NOMO-1 (cell line): Measurements from ENCODE around the gene S1PR3.

Source experiments
- DNase-seq, 2 experiments: peaks; one replicate each; lab custom pipeline; 2025; ENCODE audit not compliant: unreplicated experiment in 2 of 2; lab: John Stamatoyannopoulos, UW

The S1PR3 gene

DNA sequence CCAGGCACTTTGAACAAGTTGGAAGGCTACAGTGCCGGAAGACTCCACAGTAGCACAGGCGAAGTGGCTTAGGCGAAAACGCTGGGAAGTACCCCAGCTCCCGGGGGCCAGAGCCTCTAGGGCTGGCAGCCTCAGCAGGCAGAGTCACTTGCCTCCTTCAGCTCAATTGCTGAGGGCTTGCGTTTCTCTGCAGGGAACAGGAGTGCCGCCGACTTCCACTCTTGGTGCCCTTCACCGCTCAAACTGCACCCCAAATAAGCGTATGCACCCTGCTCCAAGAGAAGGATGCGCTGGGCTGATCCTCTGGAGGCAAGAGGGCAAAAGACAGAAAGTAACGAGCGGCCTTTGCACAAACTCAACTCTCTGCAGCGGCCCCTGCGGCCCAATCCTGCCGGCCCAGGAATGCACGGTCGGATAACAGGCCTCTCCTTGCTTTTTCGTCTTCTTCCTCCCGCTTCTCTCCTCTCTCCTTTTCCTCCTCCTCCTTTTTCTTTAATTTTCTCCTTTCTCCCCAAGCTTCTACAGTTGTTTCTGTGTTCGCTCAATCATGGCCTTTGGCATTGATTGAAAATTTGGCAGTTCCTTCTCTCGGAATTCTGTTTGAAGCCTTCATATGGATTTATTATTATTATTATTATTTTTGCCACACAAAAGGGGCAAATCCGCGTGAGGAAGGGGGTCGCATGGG is 1.1 kb upstream of the S1PR3 start:
- no peak for DNase-seq

GRCh38 chr9:88990729-88991065 is 571 bp upstream of the S1PR3 start:
- DNase-seq: no peak

- DNase-seq: no peak
These were observed 1.3 kb downstream of the S1PR3 start for GRCh38 chr9:88992556-88992955.

DNA sequence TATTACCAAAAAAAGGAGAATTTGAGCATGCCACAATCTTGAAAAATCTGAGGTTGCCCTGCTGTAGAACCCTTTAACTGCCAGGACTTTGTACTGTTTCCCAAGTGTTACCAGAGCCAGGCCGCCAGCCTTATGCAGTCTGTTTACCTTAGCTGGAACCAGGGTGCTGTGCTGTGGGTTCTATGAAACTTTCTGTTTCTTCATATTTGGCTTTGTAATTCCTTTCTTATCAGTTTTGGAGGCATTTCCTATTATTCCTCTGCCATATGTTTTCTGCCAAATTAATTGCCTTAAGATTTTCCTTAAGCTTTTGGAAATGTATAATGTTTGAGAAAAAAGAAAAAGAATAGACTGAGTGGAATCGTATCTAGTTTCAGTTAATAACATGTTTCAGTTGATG is 2.1 kb downstream of the S1PR3 start:
- no peak for DNase-seq

DNA sequence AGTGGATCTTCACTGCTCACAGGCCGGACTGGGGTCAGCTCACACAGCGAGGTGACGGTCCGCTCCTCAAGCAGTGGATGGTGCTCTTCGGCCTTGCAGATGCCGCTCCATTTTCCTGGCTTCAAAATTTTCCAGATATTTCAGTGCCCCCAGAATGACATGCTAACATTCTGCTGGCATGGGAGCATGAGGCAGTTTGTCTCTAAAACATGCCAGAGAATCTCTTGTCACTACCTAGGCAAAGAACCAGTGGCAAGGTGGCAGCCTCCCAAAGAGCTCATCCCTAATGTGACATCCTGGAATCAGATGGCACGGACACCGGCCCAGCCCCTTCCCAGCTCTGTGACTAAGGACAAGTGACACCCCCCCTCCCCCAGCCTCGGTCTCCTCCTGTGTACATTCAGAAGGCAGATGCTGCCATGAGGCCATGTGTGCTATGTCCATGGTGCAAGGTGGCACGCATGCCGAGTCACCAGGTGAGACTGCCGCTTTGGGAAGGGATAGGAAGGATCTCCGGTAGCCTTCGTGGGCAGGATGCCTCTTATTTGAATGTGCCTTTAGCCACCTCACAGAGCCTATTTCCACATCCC is 2.7 kb downstream of the S1PR3 start:
- DNase-seq: no peak

DNA sequence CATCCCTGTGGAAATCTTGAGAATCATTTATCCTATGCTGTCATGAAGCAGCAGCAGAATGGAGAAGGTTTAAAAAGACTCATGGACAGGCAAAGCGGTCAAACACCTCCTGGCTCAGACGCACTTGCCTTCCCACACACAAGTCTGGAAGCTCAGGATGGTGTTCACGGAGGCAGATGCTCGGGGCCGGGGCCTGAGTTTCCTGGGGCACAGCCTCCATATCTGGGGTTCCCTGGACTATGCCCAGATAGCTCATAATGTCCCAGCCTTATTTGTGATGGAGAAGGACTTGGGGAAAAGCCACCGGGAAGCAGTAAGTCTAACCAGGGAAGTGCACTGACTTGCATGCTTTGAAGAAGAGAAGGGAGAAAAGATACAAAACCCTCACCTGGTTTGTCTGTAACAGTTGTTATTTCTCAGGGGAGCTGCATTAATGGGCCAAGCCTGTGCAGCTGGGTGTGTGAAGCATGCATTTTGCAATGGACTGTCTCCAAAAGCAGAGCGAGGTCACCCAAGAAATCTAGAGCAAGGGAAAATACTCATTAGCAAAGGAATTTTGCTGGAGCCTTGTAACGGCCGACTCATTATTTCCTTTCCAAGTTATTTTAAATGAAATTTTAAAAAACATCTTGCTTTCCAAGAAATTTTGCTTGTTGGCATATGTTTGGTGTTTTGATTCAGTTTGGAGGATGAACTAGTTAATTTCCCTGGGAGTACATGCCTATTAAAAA is 3.4 kb downstream of the S1PR3 start:
- no peak for DNase-seq

DNA sequence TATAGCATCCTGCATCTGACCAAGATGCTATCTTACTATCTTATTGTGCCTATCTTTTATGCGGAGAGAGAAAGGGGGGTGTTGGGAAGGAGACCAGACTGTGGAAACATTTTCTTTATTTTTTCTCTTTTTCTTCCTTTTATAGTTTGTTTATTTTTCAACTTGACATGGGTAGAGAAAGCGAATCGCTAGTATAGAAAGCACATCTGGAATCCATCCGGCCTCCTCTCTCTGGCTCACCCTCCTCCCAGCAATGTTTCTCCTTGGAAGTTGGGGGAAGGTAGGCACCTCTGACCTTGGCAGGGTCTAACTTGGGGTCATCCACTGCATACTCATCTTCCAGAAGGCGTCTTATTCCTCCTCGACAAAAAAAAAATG is 3.9 kb downstream of the S1PR3 start:
- DNase-seq: no peak

DNA sequence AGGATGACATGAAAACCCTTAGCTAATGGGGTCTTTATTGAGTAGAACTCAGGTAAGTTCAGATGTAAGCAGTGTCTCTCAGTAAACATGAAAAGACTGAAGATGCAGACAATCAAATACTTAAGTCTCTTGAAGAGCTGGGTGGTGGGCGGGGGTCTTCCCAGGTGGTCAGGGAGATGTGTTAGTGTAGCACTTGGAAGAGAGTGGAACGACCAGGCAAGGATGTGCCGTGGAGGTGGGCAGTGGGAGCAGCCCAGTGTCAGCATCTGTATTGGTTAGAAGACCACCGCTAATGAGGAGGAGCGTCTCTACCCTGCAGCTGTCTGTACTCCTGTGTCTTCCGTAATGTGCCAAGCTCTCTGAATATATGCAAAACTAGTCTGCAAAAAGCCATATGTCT is 4.4 kb downstream of the S1PR3 start:
- no peak for DNase-seq

DNA sequence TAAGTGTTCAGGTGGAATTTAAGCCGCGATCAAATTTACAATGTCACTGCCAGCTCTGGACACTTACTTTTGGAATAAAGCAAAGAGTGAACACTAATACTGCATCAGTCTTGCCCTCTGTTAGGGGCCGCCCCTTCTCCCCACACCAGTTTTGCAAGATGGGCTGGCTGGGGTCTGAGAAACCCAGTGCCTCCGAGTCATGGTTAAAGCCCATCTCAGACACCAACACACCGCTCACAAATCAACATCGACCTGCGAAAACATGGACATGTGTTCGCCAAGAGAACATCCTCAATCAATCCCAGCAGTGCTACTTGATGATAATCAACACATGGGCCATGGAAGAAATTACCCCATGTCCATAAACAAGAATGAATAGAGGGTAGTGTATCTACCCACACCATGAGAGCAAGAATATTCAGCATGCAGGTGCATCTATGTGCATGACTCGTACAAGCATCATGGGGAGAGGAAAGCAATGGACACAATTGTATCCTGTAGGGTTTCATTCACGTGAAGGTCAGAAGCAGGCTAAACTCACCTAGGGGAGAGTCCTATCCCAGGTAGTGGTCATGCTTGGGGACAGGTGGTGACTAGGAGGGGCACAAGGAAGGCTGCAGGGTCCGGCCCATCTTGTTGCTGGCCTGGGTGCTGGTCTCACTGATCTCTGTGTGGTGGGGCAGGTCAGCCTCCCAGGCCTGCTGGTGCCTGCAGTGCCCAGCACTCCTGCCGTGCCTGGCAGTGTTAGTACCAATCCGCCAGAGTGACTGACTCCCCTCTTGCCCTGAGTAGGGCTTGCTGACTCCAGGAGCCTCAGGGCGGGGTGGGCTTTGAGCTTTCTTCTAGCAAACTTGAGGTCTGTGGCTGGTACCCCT is 5.0 kb downstream of the S1PR3 start:
- no peak for DNase-seq

DNA sequence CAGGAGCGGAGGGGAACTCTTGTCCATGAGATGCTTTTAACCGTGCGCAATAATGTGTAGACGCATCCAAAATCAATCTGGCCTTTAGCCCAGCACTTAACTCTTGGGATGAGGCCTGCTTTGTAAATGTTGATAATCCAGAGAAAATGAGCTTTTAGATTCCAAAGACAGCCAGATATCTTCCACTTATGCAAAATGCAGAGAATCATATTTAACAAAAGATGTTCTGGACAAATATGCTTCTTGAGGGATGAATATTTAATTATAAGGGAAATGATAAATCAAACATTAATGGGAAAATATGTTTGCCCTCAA is 5.6 kb downstream of the S1PR3 start:
- no peak for DNase-seq

DNA sequence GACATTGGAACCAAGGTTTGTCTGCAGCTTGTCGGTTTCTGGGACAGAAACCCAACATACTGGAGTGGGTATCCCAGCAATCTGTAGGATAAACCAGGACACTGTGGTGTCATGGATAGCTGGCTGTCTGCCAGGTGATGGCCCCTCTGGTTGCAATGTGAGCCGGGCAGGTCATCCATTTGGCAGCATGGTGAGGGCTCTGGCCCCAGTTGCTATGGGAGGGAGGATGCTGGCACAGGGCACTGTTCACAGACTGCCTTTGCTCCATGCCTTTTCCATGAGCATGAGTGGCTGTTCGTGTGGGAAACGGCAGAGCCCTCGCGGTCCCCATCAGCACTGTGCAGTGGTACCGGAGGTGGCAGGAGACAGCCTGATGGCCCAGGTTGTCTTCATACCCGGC is 6.4 kb downstream of the S1PR3 start:
- DNase-seq: no peak

DNA sequence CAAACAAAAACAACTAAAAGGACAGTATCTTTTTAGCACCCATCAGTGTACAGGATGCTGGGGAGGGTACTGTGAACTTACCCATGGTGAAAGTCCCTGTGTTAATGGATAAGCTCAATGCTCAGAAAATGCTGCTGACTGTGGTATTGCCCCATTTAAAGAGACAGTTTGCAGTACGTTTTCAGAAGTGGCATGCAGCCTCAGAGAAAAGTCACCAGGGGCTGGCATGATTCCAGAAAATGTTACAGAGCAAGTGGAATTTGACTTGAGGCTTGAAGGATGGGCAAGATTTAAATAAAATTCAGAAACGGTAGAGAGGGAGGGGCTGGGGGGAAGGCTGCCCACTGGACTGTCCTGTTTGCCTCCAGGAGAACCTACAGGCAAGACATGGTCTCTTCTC is 7.2 kb downstream of the S1PR3 start:
- DNase-seq: no peak

DNA sequence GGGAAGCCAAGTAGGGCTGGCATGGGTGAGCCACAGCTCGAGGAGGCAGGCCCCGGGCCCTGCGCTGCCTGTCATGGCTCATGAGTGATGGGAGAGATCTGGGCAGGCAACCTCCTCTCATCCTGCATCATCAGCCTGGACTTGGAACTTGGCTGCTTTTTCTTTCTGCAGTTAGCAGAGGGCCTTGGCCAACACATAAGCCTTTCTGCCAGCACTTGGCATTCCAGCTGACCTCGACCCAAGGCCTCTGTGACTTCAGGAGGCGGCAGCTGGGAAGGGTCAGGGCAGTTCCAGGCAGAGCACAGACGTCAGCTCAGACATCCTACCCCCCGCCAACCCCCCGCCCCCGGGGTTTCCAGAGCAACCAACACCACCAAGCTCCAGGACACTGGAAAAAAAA is 7.6 kb downstream of the S1PR3 start:
- no peak for DNase-seq

DNA sequence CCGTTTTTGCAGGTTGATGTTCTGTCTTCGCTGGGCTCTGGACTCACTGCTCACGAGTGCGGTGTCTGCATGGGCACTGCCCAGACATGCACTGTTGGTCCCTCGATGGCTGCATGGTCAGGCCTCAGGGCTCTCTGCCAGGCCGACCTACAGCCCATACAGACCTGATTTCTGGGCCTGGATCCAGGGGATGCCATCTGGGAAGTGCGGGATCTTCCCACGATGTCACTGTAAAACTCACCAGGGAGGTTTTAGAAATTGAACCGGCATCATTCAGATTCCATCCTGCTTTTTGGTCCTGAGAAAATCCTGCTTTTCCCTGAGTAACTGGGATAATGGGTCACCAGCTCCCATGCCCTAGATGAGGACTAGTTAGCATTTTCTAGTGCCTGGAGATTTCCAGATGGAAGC is 9.1 kb downstream of the S1PR3 start:
- DNase-seq: no peak

DNA sequence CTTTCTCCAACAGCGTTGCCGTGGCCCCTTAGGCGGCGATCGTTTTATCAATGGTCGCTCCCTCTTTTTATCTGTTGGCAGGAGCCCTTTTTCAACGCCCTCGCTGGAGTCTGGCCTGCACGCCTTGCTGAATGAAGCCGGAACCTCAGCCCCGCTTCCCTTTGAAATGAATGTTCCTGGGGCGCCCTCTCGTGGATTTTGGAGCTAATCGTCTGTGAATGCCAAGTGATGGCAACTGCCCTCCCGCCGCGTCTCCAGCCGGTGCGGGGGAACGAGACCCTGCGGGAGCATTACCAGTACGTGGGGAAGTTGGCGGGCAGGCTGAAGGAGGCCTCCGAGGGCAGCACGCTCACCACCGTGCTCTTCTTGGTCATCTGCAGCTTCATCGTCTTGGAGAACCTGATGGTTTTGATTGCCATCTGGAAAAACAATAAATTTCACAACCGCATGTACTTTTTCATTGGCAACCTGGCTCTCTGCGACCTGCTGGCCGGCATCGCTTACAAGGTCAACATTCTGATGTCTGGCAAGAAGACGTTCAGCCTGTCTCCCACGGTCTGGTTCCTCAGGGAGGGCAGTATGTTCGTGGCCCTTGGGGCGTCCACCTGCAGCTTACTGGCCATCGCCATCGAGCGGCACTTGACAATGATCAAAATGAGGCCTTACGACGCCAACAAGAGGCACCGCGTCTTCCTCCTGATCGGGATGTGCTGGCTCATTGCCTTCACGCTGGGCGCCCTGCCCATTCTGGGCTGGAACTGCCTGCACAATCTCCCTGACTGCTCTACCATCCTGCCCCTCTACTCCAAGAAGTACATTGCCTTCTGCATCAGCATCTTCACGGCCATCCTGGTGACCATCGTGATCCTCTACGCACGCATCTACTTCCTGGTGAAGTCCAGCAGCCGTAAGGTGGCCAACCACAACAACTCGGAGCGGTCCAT is 10.0 kb downstream of the S1PR3 start:
- peak in 1 of 2 experiments; percentile 20 for DNase-seq

DNA sequence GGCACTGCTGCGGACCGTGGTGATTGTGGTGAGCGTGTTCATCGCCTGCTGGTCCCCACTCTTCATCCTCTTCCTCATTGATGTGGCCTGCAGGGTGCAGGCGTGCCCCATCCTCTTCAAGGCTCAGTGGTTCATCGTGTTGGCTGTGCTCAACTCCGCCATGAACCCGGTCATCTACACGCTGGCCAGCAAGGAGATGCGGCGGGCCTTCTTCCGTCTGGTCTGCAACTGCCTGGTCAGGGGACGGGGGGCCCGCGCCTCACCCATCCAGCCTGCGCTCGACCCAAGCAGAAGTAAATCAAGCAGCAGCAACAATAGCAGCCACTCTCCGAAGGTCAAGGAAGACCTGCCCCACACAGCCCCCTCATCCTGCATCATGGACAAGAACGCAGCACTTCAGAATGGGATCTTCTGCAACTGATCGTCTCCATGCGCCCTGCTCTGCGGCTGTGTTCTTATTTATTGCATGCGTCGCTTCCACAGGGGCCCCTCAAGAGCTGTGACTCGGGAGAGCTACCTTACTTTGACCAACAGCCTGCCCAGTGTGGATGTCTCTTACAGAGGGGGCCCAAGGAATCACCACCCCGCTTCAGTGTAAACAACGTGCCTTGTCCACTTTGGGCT is 10.8 kb downstream of the S1PR3 start:
- DNase-seq: no peak

GRCh38 chr9:89002987-89003386 is 11.7 kb downstream of the S1PR3 start:
- no peak for DNase-seq

- no peak for DNase-seq
These were observed 14.1 kb downstream of the S1PR3 start for GRCh38 chr9:89005323-89005722.

DNA sequence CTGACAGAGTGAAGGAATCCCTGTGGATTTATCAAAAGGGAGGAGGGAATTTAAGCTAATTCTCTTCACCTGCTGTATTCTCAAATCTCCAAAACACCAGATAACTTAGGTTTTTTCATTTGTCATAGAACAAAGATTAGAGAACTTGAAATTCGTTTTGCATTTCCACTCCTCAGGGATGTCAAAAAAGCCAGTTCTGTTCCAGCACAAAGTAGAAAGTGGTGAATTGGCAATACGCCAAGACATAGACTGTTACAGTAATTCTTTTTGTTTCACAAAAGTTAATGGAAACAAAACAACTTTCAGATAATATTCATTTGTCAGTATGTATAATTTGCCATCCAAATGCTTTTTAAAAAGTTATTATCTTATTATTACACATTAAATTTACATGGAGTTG is 15.0 kb downstream of the S1PR3 start:
- no peak for DNase-seq
